HG03565 (cell line): ENCODE measurements around the gene MSANTD1.

Source experiments
- ATAC-seq: cut with Tn5 transposase; IDR thresholded peaks from one replicate; pipeline ENCODE4 v1.9.1; 2021; ENCODE audit warnings: mild to moderate bottlenecking, moderate library complexity; ENCODE audit not compliant: unreplicated experiment

MSANTD1 gene

GRCh38 chr4:3286335-3287175 lies 37.6 kb downstream of the MSANTD1 start:
- no peak for ATAC-seq

GRCh38 chr4:3287271-3287971 lies 38.5 kb downstream of the MSANTD1 start:
- no peak for ATAC-seq

- no peak for ATAC-seq
Observed at GRCh38 chr4:3287972-3288570, 39.1 kb downstream of the MSANTD1 start.

GRCh38 chr4:3288571-3289094 lies 39.7 kb downstream of the MSANTD1 start:
- ATAC-seq = no peak

- ATAC-seq = no peak
Observed at GRCh38 chr4:3290476-3290875, 41.5 kb downstream of the MSANTD1 start.

- no peak for ATAC-seq
Observed at GRCh38 chr4:3290889-3291321, 41.9 kb downstream of the MSANTD1 start.

GRCh38 chr4:3291411-3291968 lies 42.5 kb downstream of the MSANTD1 start:
- ATAC-seq = no peak

GRCh38 chr4:3291969-3292570 lies 43.1 kb downstream of the MSANTD1 start:
- peak; percentile 14 for ATAC-seq

GRCh38 chr4:3292571-3293400 lies 43.8 kb downstream of the MSANTD1 start, which contains the start of gene RGS12:
RGS12 (plus strand) TSS chr4:3293021; CDS start chr4:3316171, 23,150 bp downstream.
- peak; percentile 39 for ATAC-seq

- no peak for ATAC-seq
Observed at GRCh38 chr4:3293401-3294391, 44.7 kb downstream of the MSANTD1 start.

GRCh38 chr4:3294401-3295241 lies 45.7 kb downstream of the MSANTD1 start:
- ATAC-seq = no peak

- ATAC-seq = no peak
Observed at GRCh38 chr4:3295837-3296624, 47.1 kb downstream of the MSANTD1 start.

- no peak for ATAC-seq
Observed at GRCh38 chr4:3296651-3297050, 47.7 kb downstream of the MSANTD1 start.

GRCh38 chr4:3297066-3297859 lies 48.3 kb downstream of the MSANTD1 start:
- no peak for ATAC-seq

GRCh38 chr4:3299122-3299975 lies 50.4 kb downstream of the MSANTD1 start:
- no peak for ATAC-seq
